GM12892 (cell line): ENCODE data around the gene LOX.

Experiments used
- DNase-seq: peaks from one replicate; pipeline ENCODE4 v3.0.0; 2011; ENCODE audit not compliant: insufficient read length
- FAIRE-seq: peaks from 2 replicates; lab custom pipeline; 2011; peaks lifted over from hg19 to GRCh38; lab: Jason Lieb, UNC
- POLR2A ChIP-seq: IDR thresholded peaks from 2 replicates; pipeline ENCODE4 v1.6.1; 2011; ENCODE audit warnings: low read depth, low read length, control low read depth
- POLR2AphosphoS5 ChIP-seq: IDR thresholded peaks from 2 replicates; pipeline ENCODE4 v1.6.1; 2011; ENCODE audit warnings: low read depth, low read length, control low read depth
- TAF1 ChIP-seq: IDR thresholded peaks from 2 replicates; pipeline ENCODE4 v1.6.1; 2011; ENCODE audit warnings: low read depth, mild to moderate bottlenecking, control low read depth, low read length, borderline replicate concordance

Gene LOX

GRCh38 chr5:122093415-122094180 is 15.5 kb upstream of the LOX start:
- FAIRE-seq (no peak), DNase-seq (no peak)
- no peak for TF ChIP-seq POLR2AphosphoS5
- TF ChIP-seq TAF1 = no peak
- TF ChIP-seq POLR2A = no peak

DNA sequence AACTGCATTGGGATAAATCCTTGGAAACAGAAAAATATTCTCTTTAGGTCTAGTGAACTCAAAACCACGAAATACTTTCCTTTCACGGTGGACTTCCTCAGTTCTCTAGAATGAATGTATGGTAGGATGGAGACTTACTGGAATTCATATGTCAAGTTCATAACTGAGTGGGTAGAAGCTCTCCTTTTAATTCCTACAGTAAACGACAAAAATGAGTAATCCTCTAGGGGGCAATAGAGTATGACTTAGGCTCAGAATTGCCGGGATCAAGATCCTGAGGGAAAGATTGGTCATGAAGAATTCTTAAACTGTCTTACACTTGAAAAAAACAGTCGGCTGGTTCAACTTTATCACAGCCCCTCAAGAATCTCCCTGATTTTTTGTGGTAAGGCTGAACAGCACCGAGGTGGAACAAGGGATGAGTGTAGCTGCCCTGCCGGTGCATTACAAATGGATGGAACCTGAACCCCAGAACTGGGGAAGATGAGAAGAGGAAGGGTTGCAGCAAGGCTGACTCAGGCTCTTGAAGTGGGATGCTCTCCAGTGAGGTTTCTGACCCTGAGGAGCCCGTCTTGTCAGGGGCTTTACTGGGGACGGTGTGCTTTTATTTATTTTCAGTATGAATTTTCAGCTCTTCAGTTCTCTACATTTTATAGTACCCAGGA is 14.0 kb upstream of the LOX start:
- DNase-seq (no peak), FAIRE-seq (no peak)
- TF ChIP-seq TAF1 = no peak
- no peak for TF ChIP-seq POLR2A
- TF ChIP-seq POLR2AphosphoS5 = no peak

- DNase-seq = no peak
Observed at GRCh38 chr5:122089096-122090013, 11.3 kb upstream of the LOX start.

DNA sequence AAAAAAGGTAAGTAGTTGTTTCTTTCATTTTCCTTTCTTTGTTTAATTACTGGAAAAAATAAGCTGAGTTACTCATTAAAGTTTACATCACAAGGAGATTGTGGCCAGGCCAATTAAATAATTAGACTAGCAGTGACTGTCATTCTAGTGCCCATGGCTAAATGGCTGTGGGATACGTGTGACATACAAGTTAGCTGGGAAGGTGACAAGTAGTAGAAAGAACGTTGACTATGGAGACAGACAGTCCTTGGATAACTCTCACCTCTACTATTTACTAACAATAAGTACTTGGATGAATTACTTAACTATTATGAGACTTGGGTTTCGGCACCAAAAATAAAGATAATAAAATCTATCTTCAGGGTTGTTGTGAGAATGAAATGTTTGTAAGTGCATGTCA is 7.0 kb upstream of the LOX start:
- no peak for DNase-seq
- TF ChIP-seq TAF1 = no peak
- TF ChIP-seq POLR2AphosphoS5 = no peak
- TF ChIP-seq POLR2A = no peak
- no peak for FAIRE-seq

More at GRCh38 chr5:122089096-122090013, 11.3 kb upstream of the LOX start:
- no peak for FAIRE-seq
- TF ChIP-seq TAF1 (no peak), POLR2A (no peak), POLR2AphosphoS5 (no peak)

GRCh38 chr5:122083535-122083934 is 5.5 kb upstream of the LOX start:
- TF ChIP-seq TAF1 = no peak
- no peak for TF ChIP-seq POLR2AphosphoS5
- TF ChIP-seq POLR2A = no peak
- no peak for DNase-seq
- FAIRE-seq = no peak

DNA sequence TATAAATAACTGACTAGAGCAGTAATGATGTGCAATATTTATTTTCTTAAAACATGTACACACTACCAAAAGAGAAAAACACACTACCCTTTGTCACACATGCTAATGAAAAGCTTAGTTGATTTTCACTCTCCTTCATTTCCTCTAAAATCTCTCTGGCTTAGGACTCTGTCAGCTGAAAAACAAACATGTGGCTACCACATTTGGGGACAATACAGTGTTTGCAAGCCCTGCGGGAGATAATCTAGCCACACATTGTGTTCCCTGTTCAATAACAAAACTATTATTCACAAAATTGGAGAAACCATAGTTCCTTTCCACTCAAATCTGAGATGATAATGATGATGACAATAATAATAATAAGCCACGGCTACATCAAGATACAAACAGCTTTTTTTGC is 3.5 kb upstream of the LOX start:
- FAIRE-seq = no peak
- TF ChIP-seq POLR2A (no peak), POLR2AphosphoS5 (no peak)
- no peak for DNase-seq

GRCh38 chr5:122077366-122078115 is 518 bp downstream of the LOX start:
- FAIRE-seq (no peak), DNase-seq (peak; percentile 6)
- TF ChIP-seq POLR2AphosphoS5 = no peak
- TF ChIP-seq POLR2A = no peak
- TF ChIP-seq TAF1 = no peak

- FAIRE-seq (no peak), DNase-seq (peak; percentile 19)
- TF ChIP-seq TAF1 (no peak), POLR2AphosphoS5 (no peak), POLR2A (no peak)
Observed at GRCh38 chr5:122076669-122077365, 1.2 kb downstream of the LOX start.

- no peak for FAIRE-seq
- TF ChIP-seq POLR2A = no peak
- no peak for TF ChIP-seq POLR2AphosphoS5
- no peak for TF ChIP-seq TAF1
- DNase-seq = no peak
Observed at GRCh38 chr5:122076050-122076461, 2.0 kb downstream of the LOX start.

DNA sequence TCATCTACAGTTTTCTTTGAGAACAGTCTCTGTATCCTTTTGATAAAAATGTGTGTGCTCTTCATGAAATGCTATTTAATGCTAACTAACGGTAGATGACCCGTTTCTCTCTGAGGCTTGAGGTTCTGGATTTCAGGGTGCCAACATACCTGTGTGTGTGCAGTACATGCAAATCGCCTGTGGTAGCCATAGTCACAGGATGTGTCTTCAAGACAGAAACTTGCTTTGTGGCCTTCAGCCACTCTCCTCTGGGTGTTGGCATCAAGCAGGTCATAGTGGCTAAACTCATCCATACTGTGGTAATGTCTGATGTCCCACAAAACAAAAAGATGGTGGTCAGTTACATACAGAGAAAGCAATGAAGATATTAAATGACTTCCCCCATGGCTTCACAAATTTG is 4.2 kb downstream of the LOX start:
- no peak for DNase-seq
- TF ChIP-seq POLR2AphosphoS5 = no peak
- no peak for TF ChIP-seq POLR2A
- TF ChIP-seq TAF1 = no peak
- FAIRE-seq = no peak
